Transverse colon (tissue), 4 donors: ENCODE data around the gene DHDDS.

Experiments
- CTCF ChIP-seq, 5 experiments: fragments of 200-600 bp in 3 of 5; fragments of 450-650 bp in 2 of 5; sonication (generic) in 3 of 5; IDR thresholded peaks; 1 replicate in 2 of 5; 2 replicates in 3 of 5; pipeline ENCODE4 v1.5.1; 2016 to 2017; ENCODE audit warnings: antibody characterized with exemption in 5 of 5, inconsistent platforms in 3 of 5, mild to moderate bottlenecking in 2 of 5, moderate library complexity in 1 of 5
- EP300 ChIP-seq: sonication (generic); formaldehyde crosslinking; IDR thresholded peaks from one replicate; pipeline ENCODE4 v1.6.1; 2017; ENCODE audit warnings: antibody characterized with exemption, low read depth
- POLR2A ChIP-seq: fragments of 450-650 bp; IDR thresholded peaks from one replicate; pipeline ENCODE4 v1.6.1; 2016; ENCODE audit warnings: antibody characterized with exemption, mild to moderate bottlenecking, moderate library complexity
- POLR2AphosphoS5 ChIP-seq, 3 donors: sonication (generic); formaldehyde crosslinking; IDR thresholded peaks; one replicate each; pipeline ENCODE4 v1.6.1; 2016; ENCODE audit warnings: antibody characterized with exemption in 3 of 3

GRCh38 chr1:26520339-26520738, 88.2 kb downstream of the DHDDS start:
- TF ChIP-seq POLR2A (no peak), CTCF (IDR thresholded peaks at IDR 0.05) (no peak), POLR2AphosphoS5 (IDR thresholded peaks at IDR 0.05) (no peak), EP300 (no peak)
